RPMI8226 (cell line): ENCODE data around the gene FAM163B.

Experiments
- DNase-seq: peaks from one replicate; pipeline ENCODE4 v3.0.0-alpha.2; 2015

Gene FAM163B

GRCh38 chr9:133597316-133597957 lies 11.8 kb downstream of the FAM163B start:
- DNase-seq, result no peak

GRCh38 chr9:133595910-133596309 lies 13.3 kb downstream of the FAM163B start:
- DNase-seq, result no peak

GRCh38 chr9:133594310-133594709 lies 14.9 kb downstream of the FAM163B start:
- DNase-seq, result no peak

- no peak for DNase-seq
These were observed 15.5 kb downstream of the FAM163B start for GRCh38 chr9:133593587-133594253.

- peak; percentile 50 for DNase-seq
These were observed 16.3 kb downstream of the FAM163B start for GRCh38 chr9:133592731-133593409.

GRCh38 chr9:133591985-133592384 lies 17.2 kb downstream of the FAM163B start:
- DNase-seq, result no peak

GRCh38 chr9:133591116-133591910 lies 17.9 kb downstream of the FAM163B start:
- DNase-seq, result peak; percentile 63

- no peak for DNase-seq
These were observed 18.8 kb downstream of the FAM163B start for GRCh38 chr9:133590231-133590855.

- no peak for DNase-seq
These were observed 19.5 kb downstream of the FAM163B start for GRCh38 chr9:133589454-133590227.

GRCh38 chr9:133587466-133587865 lies 21.7 kb downstream of the FAM163B start:
- DNase-seq, result no peak

GRCh38 chr9:133587051-133587450 lies 22.1 kb downstream of the FAM163B start:
- DNase-seq, result no peak

- no peak for DNase-seq
These were observed 23.5 kb downstream of the FAM163B start for GRCh38 chr9:133585481-133586351.

GRCh38 chr9:133584559-133585476 lies 24.4 kb downstream of the FAM163B start:
- DNase-seq, result peak; percentile 76

- no peak for DNase-seq
These were observed 25.0 kb downstream of the FAM163B start for GRCh38 chr9:133584167-133584558.

- no peak for DNase-seq
These were observed 25.6 kb downstream of the FAM163B start for GRCh38 chr9:133583586-133583985.

GRCh38 chr9:133583111-133583510 lies 26.1 kb downstream of the FAM163B start:
- DNase-seq, result no peak

GRCh38 chr9:133582501-133583045 lies 26.6 kb downstream of the FAM163B start:
- DNase-seq, result no peak

- no peak for DNase-seq
These were observed 27.5 kb downstream of the FAM163B start for GRCh38 chr9:133581513-133582343.

- DNase-seq, result no peak
These were observed 28.2 kb downstream of the FAM163B start for GRCh38 chr9:133581011-133581410.
